Heart left ventricle (tissue), 13 donors: ENCODE results near the gene KCNMA1.

ENCODE experiments used
- CTCF ChIP-seq, 12 donors: fragments of 200-600 bp; sonication (generic) in 4 of 12; IDR thresholded peaks; one replicate each; pipeline versions ENCODE4 v1.5.0 to v1.8.0; 2018 to 2022; ENCODE audit warnings: antibody characterized with exemption in 12 of 12, mild to moderate bottlenecking in 5 of 12
- POLR2A ChIP-seq, 2 donors: fragments of 450-650 bp; IDR thresholded peaks; one replicate each; pipeline ENCODE4 v1.6.1; 2017; ENCODE audit warnings: antibody characterized with exemption in 2 of 2, mild to moderate bottlenecking in 2 of 2, moderate library complexity in 2 of 2
- donor health status: ischemic (EF 13 %, LVEDD 7.1; RV severe dilation, severe dysfunction).
- donor health status: DM: no; HTN: yes; CAD: no.
- donor health status: DM: no; HTN: no; CAD: no.
- donor health status: ischemic (EF 25% LVEDD 6.9; RV normal size, moderate dysfunction).
- donor health status: ischemic (EF 25% LVEDD 5.7; RV mildly dilated, moderate dysfunction).
- donor health status: ischemic (EF 35%, LVEDD 5.7; RV mildly dilated, moderate dysfunction).
- donor health status: nonischemic (EF 11% LVEDD 7.7; RV severe dilation, severe dysfunction).
- donor health status: DM: yes; HTN: yes; CAD: no.
- donor health status: PGD.
- donor health status: ischemic (EF 29% LVEDD 5.4; RV normal size, mild dysfunction).
- donor health status: nonischemic (EF 23%, LVEDD 6.1; RV moderate dilation, normal function).

GRCh38 chr10:77196614-77197013, 441.0 kb downstream of the KCNMA1 start:
- TF ChIP-seq CTCF (IDR thresholded peaks at IDR 0.05): no peak
- no peak for TF ChIP-seq POLR2A (IDR thresholded peaks at IDR 0.05)
